ENCODE data around the gene CXCR4.
A peak's percentile ranks its signal among the peaks of the same experiment; 100 is the strongest.
"Not testable (repeated sequence)": the region's sequence is repeated elsewhere in the genome, so short reads cannot be mapped to it uniquely, and the experiment has no call there.

The CXCR4 gene

GRCh38 chr2:136112317-136113208 is 5.4 kb downstream of the CXCR4 start:
- no peak for DNase-seq

GRCh38 chr2:136111711-136112110 is 6.2 kb downstream of the CXCR4 start:
- DNase-seq: no peak

DNA sequence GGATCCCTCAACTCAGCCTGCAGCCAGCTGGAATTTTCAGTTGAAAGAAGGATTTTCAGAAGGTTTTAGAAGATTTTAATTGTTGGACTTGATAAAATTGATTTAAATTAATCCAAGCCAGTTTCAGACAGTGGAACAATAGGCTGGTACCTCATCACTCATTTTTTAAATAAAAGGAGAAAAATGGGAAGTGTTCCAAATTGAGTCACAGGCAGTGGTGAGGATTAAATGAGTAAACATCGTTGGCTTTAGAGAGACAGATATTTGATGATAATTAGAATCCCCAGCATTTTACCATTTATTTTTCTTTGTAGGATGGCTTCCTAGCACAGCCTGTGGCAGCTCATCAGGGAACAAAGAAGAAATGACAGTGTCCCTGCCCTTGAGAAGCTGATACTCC is 7.4 kb downstream of the CXCR4 start:
- no peak for DNase-seq

DNA sequence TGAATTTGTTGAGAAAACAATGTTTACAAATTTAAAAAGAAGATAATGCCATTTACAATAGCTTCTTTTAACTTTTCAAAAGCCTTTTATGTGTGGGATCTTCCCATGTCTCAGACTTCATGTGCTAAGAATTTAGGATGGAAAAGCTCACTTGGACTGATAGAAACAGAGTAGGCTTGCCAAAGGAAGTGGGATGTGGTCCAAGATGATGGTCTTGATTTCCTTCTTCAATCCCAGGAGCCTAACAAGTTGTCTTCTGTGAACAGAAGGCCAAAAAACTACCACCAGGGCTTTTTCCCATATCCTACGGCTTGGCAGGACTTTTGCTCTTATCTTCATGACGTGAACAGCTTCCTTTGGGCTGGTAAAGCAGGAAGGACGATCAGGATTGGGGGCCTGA is 9.5 kb downstream of the CXCR4 start:
- DNase-seq: no peak

- no peak for DNase-seq
Observed at GRCh38 chr2:136107051-136108033, 10.6 kb downstream of the CXCR4 start.

DNA sequence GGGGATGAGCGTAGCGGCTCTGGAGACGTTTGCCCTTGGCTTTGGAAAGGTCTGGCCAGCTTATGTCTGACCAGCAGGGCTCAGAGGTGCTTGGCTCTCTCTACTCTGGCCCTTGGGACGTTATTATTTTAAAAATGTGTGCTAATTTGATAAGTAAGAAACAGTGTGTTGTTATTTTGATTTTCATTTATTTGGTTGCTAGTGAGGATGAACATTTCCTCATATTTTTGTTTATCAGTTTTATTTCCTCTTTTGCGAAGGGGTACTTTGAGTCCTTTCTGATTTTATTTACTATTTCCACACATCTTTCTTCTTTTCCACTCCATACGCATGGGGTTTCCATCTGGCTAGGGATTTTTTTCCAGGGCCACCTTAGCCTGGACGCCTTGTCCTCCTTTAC is 11.4 kb downstream of the CXCR4 start:
- no peak for DNase-seq

- DNase-seq: no peak
Observed at GRCh38 chr2:136104977-136105376, 13.0 kb downstream of the CXCR4 start.

- no peak for DNase-seq
Observed at GRCh38 chr2:136101042-136101441, 16.9 kb downstream of the CXCR4 start.

DNA sequence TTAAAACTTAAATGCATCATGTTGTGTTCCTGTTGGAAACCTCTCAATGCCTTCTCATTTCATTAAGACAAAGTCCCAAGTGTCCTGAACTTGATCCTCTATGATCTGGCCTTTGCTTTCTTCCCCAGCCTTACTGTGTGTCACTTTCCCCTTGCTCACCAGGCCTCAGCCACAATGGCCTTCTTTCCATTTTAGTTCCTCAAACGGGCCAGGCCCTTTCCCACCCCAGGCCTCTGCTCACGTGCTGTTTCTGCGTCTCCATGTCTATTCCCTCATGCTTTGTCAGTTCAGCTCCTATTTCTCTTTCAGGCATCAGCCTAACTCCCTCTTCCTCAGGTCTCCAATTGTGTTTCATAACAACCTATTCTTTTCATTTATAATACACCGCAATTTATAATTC is 19.5 kb downstream of the CXCR4 start:
- DNase-seq: no peak

DNA sequence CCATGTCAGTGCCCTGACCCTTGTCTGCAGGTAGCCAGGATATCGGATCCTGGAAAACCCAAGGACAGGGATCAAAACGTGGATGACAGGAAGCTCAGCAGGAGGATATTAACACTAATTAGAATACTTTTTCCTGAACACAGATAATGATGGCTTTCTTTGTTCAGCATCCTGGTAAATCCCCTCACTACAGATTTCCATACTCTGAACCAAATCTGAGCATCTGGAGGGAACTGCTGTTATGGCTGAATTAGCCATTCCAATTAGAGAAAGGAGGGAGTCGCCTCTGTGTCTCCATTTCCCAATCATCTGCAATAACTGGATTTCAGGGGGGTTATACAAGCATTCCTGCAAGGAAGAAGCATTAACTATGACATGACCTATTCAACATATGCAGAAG is 24.4 kb downstream of the CXCR4 start:
- DNase-seq: no peak

- DNase-seq: no peak
Observed at GRCh38 chr2:136091899-136092298, 26.1 kb downstream of the CXCR4 start.

GRCh38 chr2:136087901-136088460 is 30.0 kb downstream of the CXCR4 start:
- not testable (repeated sequence) for DNase-seq

DNA sequence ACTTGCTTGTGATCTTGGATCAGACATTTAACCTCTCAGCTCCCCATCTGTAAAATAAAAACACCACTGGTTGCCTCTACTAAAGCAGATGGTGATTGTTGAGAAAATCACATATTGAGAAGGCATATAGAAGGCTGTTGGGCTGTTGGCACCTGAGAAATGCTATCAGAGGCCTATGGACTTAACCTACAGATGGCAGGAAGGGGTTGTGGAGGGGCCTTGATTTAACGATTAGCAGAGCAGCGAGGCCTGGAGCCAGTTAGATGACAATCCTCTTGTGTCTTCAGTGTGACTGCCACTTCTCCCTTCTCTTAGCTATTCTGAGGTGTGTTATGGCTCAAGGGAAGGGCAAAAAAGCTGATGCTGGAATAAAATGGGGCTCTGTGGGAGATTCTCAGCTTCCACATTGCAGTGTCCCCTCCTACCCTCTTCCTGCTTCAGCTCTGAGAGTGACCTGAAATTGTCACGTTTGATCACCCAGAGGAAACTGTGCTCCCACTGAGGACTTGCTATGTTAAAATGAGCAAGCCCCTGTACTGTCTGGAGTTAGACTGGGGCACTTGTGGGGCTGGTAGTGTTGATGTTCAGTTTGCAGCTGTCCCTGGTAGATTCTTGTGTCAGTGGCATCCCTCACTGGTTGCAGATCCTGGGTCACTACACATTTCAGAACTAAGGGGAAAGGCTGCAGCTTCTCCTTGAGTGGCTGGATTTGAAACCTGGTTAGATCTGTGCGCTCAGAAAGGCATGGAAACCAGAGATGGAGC is 31.5 kb downstream of the CXCR4 start:
- no peak for DNase-seq

- no peak for DNase-seq
Observed at GRCh38 chr2:136085453-136086209, 32.3 kb downstream of the CXCR4 start.

- DNase-seq: no peak
Observed at GRCh38 chr2:136081582-136082210, 36.3 kb downstream of the CXCR4 start.

- no peak for DNase-seq
Observed at GRCh38 chr2:136080114-136080513, 37.8 kb downstream of the CXCR4 start.

- DNase-seq: no peak
Observed at GRCh38 chr2:136077107-136077506, 40.8 kb downstream of the CXCR4 start.

DNA sequence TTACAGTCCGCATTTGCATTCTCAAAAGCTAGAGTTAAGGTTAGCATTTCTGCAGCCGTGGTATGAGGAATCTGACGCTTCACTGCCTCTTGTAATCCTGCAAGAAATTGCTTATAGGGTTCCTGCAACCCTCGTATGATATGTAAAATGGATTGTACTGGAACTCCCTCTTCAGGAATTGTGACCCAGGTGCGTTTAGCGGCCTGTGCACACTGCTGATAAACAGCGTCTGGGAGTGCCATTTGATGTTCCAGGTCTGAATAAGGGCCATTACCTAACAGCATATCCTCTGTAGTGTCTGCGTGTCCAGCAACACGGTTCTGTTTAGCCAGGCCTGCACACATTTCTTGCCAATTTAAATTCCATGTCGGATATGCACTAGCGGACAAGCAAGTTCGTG is 42.5 kb downstream of the CXCR4 start:
- peak; percentile 33 for DNase-seq

- peak; percentile 9 for DNase-seq
Observed at GRCh38 chr2:136072621-136073020, 45.3 kb downstream of the CXCR4 start.

DNA sequence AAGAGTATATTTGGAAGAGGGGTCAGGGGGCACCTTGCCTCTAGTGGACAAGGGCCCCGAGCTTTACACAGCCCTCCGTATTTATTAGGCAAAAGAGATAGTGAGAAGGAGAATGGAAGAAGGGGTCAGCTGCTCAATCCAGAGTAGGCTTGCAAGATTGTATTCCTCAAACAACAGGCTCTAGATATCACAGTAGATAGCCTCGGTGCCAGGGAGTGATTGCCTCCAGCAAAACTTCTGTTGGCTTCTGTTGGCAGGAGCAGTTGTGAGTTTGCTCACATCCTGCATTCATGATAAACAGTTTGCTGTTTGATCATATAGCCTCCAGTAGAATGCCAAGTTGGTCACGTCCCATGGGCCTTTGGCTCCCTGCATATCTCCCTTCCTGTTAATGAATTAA is 46.1 kb downstream of the CXCR4 start:
- DNase-seq: not testable (repeated sequence)

DNA sequence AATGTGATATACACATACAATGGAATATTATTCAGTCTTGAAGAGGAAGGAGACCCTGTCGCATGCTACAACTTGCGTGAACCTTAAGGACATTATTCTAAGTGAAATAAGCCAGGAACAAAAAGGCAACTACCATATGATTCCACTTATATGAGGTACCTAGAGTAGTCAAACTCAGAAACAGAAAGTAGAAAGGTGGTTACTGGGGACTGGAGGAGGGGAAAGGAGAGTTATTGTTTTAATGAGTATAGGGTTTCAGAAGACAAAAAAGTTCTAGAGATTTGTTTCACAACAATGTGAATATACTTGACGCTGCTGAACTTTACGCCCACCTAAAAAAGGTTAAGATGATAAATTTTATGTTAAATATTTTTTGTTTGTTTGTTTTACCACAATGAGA is 47.0 kb downstream of the CXCR4 start:
- no peak for DNase-seq

All from kidney glomerular epithelial cell (primary cell).